ENCODE measurements around the gene PRICKLE3. TPM values are rescaled to one million over a fixed set of nuclear protein-coding genes. Genes with fewer than 3 reads are reported as not detected.

The PRICKLE3 gene
- total and polyA plus RNA-seq, 2 experiments from 2014 or later: 4.7 to 13.7 TPM

GRCh38 chrX:49220100-49220499 lies 33.9 kb upstream of the PRICKLE3 start (continued):
- TF ChIP-seq ZNF462 (CRISPR knock-in tag; IDR thresholded peaks at IDR 0.05) (no peak), ZNF331 (CRISPR knock-in tag; IDR thresholded peaks at IDR 0.05; ENCODE audit: low read depth) (no peak), REST (IDR thresholded peaks at IDR 0.05; ENCODE audit: unreplicated experiment) (no peak), CREB1 (CRISPR knock-in tag; IDR thresholded peaks at IDR 0.05; ENCODE audit: low read depth) (no peak), STAT1 (IDR thresholded peaks at IDR 0.05; ENCODE audit: unreplicated experiment) (no peak), EZH2 (IDR thresholded peaks at IDR 0.05; ENCODE audit: low read depth, unreplicated experiment) (no peak), POLR2AphosphoS5 (IDR thresholded peaks at IDR 0.05; ENCODE audit: low read depth) (no peak), JUNB (IDR thresholded peaks at IDR 0.05; ENCODE audit: unreplicated experiment) (no peak)
